ENCODE data around the gene RPS15.

RPS15 gene

DNA sequence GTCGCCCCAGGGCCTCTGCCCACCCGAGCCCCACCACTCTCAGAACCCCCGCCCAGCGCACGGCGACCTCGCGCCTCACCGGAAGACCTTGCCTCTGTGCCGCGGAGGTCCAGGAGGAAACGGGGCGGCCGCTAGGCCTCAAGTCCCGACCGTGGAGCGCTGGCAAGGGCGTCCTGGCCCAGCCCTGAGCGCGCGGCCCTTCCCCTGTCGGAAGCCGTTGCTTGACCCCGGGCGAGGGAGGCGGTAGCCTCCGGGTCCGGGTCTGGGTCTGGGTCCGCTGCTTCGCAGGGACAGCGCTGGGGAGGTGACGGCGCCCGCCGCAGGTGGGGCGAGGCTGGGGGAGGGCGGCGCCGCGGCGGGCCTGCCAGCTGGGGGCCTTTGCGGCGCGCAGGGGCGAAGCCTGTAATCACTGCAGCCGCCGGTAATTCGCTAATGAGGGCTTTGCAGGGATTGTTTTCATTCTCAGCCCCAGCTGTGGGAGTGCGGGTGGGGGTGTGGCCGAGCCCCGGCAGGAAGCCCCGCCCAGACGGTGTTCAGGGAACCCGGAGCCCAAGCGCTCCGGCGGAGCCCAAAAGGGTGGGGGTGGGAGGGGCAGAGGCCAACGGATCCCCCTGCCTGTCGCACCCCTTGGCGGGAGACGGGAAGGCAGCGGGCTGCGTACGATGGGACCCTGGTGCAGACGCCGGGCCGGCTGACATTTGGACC lies 32.3 kb downstream of the RPS15 start:
- in situ Hi-C loops (cut with MboI; ENCODE audit: low pct_unique_long_range_greater_than_20kb, low sequenced_read_pairs, unreplicated experiment), result no loop called here
- TF ChIP-seq, protein P1, sequence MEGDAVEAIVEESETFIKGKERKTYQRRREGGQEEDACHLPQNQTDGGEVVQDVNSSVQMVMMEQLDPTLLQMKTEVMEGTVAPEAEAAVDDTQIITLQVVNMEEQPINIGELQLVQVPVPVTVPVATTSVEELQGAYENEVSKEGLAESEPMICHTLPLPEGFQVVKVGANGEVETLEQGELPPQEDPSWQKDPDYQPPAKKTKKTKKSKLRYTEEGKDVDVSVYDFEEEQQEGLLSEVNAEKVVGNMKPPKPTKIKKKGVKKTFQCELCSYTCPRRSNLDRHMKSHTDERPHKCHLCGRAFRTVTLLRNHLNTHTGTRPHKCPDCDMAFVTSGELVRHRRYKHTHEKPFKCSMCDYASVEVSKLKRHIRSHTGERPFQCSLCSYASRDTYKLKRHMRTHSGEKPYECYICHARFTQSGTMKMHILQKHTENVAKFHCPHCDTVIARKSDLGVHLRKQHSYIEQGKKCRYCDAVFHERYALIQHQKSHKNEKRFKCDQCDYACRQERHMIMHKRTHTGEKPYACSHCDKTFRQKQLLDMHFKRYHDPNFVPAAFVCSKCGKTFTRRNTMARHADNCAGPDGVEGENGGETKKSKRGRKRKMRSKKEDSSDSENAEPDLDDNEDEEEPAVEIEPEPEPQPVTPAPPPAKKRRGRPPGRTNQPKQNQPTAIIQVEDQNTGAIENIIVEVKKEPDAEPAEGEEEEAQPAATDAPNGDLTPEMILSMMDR (IDR thresholded peaks at IDR 0.05; ENCODE audit: extremely low read depth, insufficient read depth, missing control alignments), result no peak
- DNase-seq (ENCODE audit: low spot score), result peak; percentile 88

DNA sequence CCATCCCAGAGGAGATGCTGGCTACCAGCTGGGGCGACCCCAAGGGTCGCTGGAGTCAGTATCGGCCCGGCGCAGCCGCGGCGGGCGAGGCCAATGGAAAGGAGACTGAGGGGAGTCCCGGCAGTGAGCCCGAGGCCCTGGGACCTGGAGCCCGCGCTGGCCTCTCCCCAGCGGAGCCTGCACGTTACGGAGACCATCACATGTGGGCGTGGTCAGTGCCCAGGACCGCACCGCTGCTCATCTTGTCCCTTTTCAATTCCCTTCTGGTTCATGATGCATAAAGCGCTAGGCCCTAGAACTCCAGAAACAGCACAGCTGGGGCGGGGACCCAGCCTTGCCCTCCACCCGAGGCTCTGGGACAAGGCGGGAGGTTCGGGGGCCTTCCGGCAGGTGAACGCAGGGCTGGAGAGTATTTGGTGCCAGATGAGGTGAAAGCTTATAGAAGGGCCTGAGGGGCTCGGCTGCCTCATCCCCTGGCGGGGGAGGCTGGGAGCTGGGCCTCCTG lies 32.9 kb downstream of the RPS15 start:
- TF ChIP-seq, protein P1 (IDR thresholded peaks at IDR 0.05; ENCODE audit: extremely low read depth, insufficient read depth, missing control alignments), result no peak
- in situ Hi-C loops (cut with MboI; ENCODE audit: low pct_unique_long_range_greater_than_20kb, low sequenced_read_pairs, unreplicated experiment), result no loop called here
- peak; percentile 70 for DNase-seq (ENCODE audit: low spot score)

DNA sequence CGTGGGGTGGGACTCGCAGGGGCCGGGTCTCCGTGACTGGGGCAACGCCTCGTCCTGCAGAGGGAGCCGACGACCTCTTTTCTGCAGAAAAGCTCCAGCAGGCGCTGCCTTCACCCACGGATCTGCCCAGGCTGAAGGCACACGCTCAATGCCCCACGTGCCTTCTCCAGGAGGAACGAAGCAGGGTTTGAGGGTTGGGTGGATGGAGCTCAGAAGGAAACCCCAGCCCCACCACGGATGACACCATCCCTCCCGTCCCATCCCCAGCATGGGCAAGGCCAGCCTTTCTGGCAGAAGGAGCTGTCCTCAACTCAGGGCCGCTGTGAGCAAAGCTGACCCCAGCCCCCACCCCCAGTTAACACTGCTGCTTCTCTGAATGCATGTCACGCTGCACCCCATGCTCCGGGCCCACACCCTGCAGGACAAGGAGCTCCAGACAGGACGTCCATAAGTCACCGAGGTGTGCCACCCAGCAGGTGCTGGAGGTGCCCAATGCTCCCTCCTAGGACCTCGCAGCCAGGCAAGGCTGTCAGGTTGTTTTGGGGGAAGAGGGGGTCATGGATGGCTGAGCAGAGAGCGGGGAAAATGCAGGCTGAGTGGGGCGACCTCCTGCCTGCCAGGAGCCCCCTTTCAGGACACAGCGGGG lies 33.4 kb downstream of the RPS15 start:
- no peak for DNase-seq (ENCODE audit: low spot score)
- TF ChIP-seq, protein P1 (IDR thresholded peaks at IDR 0.05; ENCODE audit: extremely low read depth, insufficient read depth, missing control alignments), result peak; percentile 16
- in situ Hi-C loops (cut with MboI; ENCODE audit: low pct_unique_long_range_greater_than_20kb, low sequenced_read_pairs, unreplicated experiment), result no loop called here

DNA sequence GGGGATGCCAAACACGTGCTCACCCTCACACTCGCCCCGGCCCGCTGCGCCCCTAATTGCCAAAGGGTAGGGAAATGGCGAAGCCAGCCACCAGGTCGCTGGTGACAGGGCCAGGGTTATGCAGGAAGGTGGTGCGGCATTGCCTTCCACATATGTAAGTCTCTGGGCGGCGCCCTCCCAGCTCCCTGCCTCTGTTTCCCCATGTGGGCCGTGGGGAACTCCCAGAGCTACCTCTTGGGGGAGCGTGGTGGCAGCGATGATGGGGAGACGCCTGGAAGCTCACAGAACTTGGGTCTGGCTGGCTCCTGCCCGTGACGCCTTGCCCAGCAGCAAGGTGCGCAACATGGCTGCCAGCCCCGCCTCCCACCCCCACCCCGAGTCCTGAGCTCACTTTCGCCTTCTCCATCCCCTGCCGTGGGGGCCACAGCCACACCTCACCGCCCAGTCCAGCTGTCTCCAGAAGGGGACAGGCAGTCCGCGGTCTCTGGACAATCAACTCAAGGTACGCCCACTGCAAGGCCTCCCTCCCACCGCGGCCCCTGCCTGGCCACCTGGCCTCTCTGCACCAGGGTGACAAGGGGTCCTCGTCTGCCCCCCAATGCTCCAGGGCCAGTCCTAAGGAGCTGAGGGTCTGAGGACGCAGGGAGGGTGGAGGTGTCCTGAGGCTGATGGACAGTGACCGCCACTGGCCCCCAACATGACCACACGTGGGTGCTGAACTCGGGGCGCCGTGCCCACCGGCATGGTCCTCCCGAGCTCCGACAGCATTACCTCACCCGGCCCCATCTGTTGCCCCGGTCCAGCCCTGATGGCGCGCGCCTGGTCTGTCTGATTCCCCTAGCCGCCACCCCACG lies 34.3 kb downstream of the RPS15 start:
- DNase-seq (ENCODE audit: low spot score), result peak; percentile 20

DNA sequence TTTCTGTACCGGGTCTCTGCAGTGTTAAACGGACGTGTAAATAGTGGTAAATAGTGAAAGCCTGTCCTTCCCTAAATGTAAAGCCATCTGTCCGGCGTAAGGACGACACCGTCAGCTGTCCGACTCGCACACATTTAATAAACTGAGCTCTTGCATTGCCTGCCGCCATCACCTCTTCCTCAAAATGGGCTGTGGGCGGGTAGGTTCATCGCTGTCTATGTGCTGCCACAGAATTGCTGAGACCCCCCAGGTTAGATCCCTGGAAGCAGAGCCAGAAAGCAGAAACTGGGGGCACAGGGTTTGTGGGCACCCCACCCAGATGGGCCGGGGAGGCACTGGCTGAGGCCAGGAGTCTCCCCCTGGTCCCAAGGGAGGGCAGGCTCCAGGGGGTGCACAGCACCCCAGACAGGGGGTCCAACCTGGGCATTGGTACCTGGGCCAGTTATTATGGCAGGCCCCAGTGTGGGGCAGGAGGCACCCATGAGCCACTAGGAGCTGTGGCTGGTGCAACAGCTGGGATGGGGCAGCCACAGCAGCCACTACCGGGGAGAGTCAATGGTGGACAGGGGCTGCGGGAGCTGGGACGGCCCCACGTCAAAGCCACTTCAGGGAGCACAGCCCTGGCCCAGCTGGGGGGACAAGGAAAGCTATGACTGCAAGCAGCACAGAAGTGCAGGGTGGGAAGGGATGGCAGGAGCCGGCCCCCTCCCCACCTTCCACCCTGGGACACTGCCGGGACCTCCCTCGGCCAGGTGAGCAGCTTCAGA lies 35.1 kb downstream of the RPS15 start:
- in situ Hi-C loops (cut with MboI; ENCODE audit: low pct_unique_long_range_greater_than_20kb, low sequenced_read_pairs, unreplicated experiment), result no loop called here
- TF ChIP-seq, protein P1 (IDR thresholded peaks at IDR 0.05; ENCODE audit: extremely low read depth, insufficient read depth, missing control alignments), result no peak
- DNase-seq (ENCODE audit: low spot score), result peak; percentile 15

More for the DNA sequence above, 34.3 kb downstream of the RPS15 start:
- TF ChIP-seq, protein P1 (IDR thresholded peaks at IDR 0.05; ENCODE audit: extremely low read depth, insufficient read depth, missing control alignments), result no peak
- in situ Hi-C loops (cut with MboI; ENCODE audit: low pct_unique_long_range_greater_than_20kb, low sequenced_read_pairs, unreplicated experiment), result no loop called here
